ENCODE results near the gene MBNL1.
"Not testable (repeated sequence)": the region's sequence is repeated elsewhere in the genome, so short reads cannot be mapped to it uniquely, and the experiment has no call there.

MBNL1 gene

GRCh38 chr3:152416808-152417580 lies 148.3 kb downstream of the MBNL1 start:
- no peak for DNase-seq

GRCh38 chr3:152419748-152420147 lies 151.0 kb downstream of the MBNL1 start:
- DNase-seq: no peak

- no peak for DNase-seq
These were observed 152.4 kb downstream of the MBNL1 start for GRCh38 chr3:152421162-152421561.

- DNase-seq: no peak
These were observed 157.7 kb downstream of the MBNL1 start for GRCh38 chr3:152426393-152426792.

- DNase-seq: no peak
These were observed 159.8 kb downstream of the MBNL1 start for GRCh38 chr3:152428577-152428976.

- DNase-seq: no peak
These were observed 161.7 kb downstream of the MBNL1 start for GRCh38 chr3:152430223-152431002.

GRCh38 chr3:152434142-152434541 lies 165.4 kb downstream of the MBNL1 start:
- DNase-seq: no peak

GRCh38 chr3:152435210-152435609 lies 166.5 kb downstream of the MBNL1 start:
- not testable (repeated sequence) for DNase-seq

- no peak for DNase-seq
These were observed 168.2 kb downstream of the MBNL1 start for GRCh38 chr3:152436707-152437590.

- no peak for DNase-seq
These were observed 169.5 kb downstream of the MBNL1 start for GRCh38 chr3:152438181-152438580.

GRCh38 chr3:152438706-152439105 lies 170.0 kb downstream of the MBNL1 start:
- no peak for DNase-seq

- not testable (repeated sequence) for DNase-seq
These were observed 171.5 kb downstream of the MBNL1 start for GRCh38 chr3:152440243-152440642.

- DNase-seq: no peak
These were observed 174.7 kb downstream of the MBNL1 start for GRCh38 chr3:152443212-152444023.

GRCh38 chr3:152444029-152444641 lies 175.4 kb downstream of the MBNL1 start:
- DNase-seq: no peak

- no peak for DNase-seq
These were observed 176.5 kb downstream of the MBNL1 start for GRCh38 chr3:152445212-152445611.

GRCh38 chr3:152446495-152446894 lies 177.8 kb downstream of the MBNL1 start:
- no peak for DNase-seq

- DNase-seq: no peak
These were observed 178.8 kb downstream of the MBNL1 start for GRCh38 chr3:152447511-152447910.

GRCh38 chr3:152448091-152448490 lies 179.4 kb downstream of the MBNL1 start:
- DNase-seq: no peak

- no peak for DNase-seq
These were observed 183.6 kb downstream of the MBNL1 start for GRCh38 chr3:152452318-152452717.

GRCh38 chr3:152454076-152454875 lies 185.5 kb downstream of the MBNL1 start:
- no peak for DNase-seq

- no peak for DNase-seq
These were observed 187.3 kb downstream of the MBNL1 start for GRCh38 chr3:152455989-152456388.

All from right hindlimb (tissue), 1 donor.